Fibroblast of lung (primary cell): ENCODE measurements around the gene ATP2B2. TPM values are rescaled to one million over a fixed set of nuclear protein-coding genes. Genes with fewer than 3 reads are reported as not detected.

Source experiments
- DNase-seq, 2 donors: peaks; one replicate each; pipeline versions ENCODE4 v3.0.0 to v3.0.0-alpha.2; 2010; ENCODE audit warnings: low read depth in 2 of 2
- H2AFZ ChIP-seq: 2 replicates; pipeline ENCODE4 v1.5.1; 2012; ENCODE audit warnings: low read length, control low read depth, inconsistent platforms
- H3K27ac ChIP-seq: 2 replicates; pipeline ENCODE4 v1.5.1; 2011; ENCODE audit warnings: low read length, control low read depth; ENCODE audit not compliant: insufficient read depth
- H3K27me3 ChIP-seq: 2 replicates; pipeline ENCODE4 v1.5.1; 2011; ENCODE audit warnings: mild to moderate bottlenecking, low read length; ENCODE audit not compliant: control insufficient read depth, insufficient read depth
- H3K36me3 ChIP-seq: 2 replicates; pipeline ENCODE4 v1.5.1; 2011; ENCODE audit warnings: low read length; ENCODE audit not compliant: control insufficient read depth, insufficient read depth
- H3K4me1 ChIP-seq: 2 replicates; pipeline ENCODE4 v1.5.1; 2011; ENCODE audit warnings: low read length; ENCODE audit not compliant: control insufficient read depth, insufficient read depth; ENCODE audit errors: extremely low read depth
- H3K4me2 ChIP-seq: 2 replicates; pipeline ENCODE4 v1.5.1; 2011; ENCODE audit warnings: low read length, control low read depth; ENCODE audit not compliant: insufficient read depth; ENCODE audit errors: extremely low read depth
- H3K4me3 ChIP-seq, 4 experiments: fragments of 200-600 bp in 1 of 4; sonication (generic) in 1 of 4; replicated peaks in 1 of 4; 2 replicates each; pipeline ENCODE4 v1.5.1; 2011 to 2016; ENCODE audit warnings: low read length in 4 of 4, low read depth in 3 of 4, mild to moderate bottlenecking in 3 of 4, control low read depth in 2 of 4, inconsistent platforms in 1 of 4, mixed read lengths in 1 of 4; ENCODE audit not compliant: insufficient read depth in 1 of 4; ENCODE audit errors: control extremely low read depth in 1 of 4
- H3K79me2 ChIP-seq: 2 replicates; pipeline ENCODE4 v1.5.1; 2012; ENCODE audit warnings: mild to moderate bottlenecking, low read length, inconsistent platforms; ENCODE audit not compliant: control insufficient read depth, insufficient read depth
- H3K9ac ChIP-seq: 2 replicates; pipeline ENCODE4 v1.5.1; 2011; ENCODE audit warnings: mild to moderate bottlenecking, low read length, control low read depth; ENCODE audit not compliant: insufficient read depth
- H3K9me3 ChIP-seq: 2 replicates; pipeline ENCODE4 v1.5.1; 2012; ENCODE audit warnings: low read depth, low read length; ENCODE audit not compliant: control insufficient read depth, insufficient read depth
- H4K20me1 ChIP-seq: 2 replicates; pipeline ENCODE4 v1.5.1; 2011; ENCODE audit warnings: low read length; ENCODE audit not compliant: control insufficient read depth, insufficient read depth; ENCODE audit errors: extremely low read depth
- EZH2 ChIP-seq: IDR thresholded peaks from 2 replicates; pipeline ENCODE4 v1.5.1; 2012; ENCODE audit warnings: low read length, control low read depth, mild to moderate bottlenecking; ENCODE audit errors: missing control alignments
- polyA plus RNA-seq, 2 donors: library from polyadenylated mRNA; depleted of rRNA in 1 of 2; stranded (reverse) in 1 of 2; unstranded in 1 of 2; fragments of >200 nt; gene quantifications; 2 replicates each; pipeline ENCODE4 v1.2.1, GENCODE V29; 2011 to 2012; ENCODE audit warnings: missing spikeins in 1 of 2
- total RNA-seq: library from RNA; depleted of rRNA; stranded (reverse); fragments of >200 nt; gene quantifications from 2 replicates; pipeline ENCODE4 v1.2.1, GENCODE V29; 2014
- TF ChIP-seq, protein P1 (sequence below), 2 donors: IDR thresholded peaks in 1 of 2; conservative IDR thresholded peaks in 1 of 2; 1 replicate in 1 of 2; 2 replicates in 1 of 2; pipeline ENCODE4 v1.5.1; 2011 to 2012; ENCODE audit warnings: low read length in 2 of 2, control low read depth in 1 of 2, inconsistent platforms in 1 of 2, low read depth in 1 of 2, mild to moderate bottlenecking in 1 of 2

The ATP2B2 gene
- total and polyA plus RNA-seq, 2 donors (not counting 1 experiment from before 2014, with no cell fraction given) = not detected

DNA sequence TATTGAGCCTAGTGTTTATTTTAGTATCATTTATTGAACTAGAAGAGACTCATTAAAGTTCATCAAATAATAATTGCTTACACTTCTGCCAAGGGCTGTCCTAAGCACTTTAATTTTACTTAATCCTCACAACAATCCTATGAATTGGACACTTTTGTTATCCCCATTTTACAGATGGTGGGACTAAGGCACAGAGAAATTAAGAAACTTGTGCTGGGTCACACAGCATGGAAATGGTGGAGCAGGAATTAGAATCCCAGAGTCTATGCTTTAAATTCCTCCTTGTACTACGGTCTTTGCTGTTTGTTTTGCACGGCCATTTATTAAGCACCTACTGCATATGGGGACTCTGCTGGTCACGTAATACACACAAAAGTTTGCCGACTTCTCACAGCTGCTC, 7.9 kb downstream of the ATP2B2 start:
- Histone ChIP-seq H3K79me2 (no peaks in the 10 kb centered on the region), H3K27me3 (no peaks in the 10 kb centered on the region), H3K27ac (no peak overlapping the region), H3K9ac (no peak overlapping the region), H2AFZ (no peak overlapping the region), H3K4me2 (no peak overlapping the region), H3K4me1 (no peaks in the 10 kb centered on the region), H3K9me3 (no peaks in the 10 kb centered on the region), H3K36me3 (no peaks in the 10 kb centered on the region), H4K20me1 (no peaks in the 10 kb centered on the region), H3K4me3 (no peak overlapping the region)
- TF ChIP-seq EZH2 = no peak
- TF ChIP-seq, protein P1, sequence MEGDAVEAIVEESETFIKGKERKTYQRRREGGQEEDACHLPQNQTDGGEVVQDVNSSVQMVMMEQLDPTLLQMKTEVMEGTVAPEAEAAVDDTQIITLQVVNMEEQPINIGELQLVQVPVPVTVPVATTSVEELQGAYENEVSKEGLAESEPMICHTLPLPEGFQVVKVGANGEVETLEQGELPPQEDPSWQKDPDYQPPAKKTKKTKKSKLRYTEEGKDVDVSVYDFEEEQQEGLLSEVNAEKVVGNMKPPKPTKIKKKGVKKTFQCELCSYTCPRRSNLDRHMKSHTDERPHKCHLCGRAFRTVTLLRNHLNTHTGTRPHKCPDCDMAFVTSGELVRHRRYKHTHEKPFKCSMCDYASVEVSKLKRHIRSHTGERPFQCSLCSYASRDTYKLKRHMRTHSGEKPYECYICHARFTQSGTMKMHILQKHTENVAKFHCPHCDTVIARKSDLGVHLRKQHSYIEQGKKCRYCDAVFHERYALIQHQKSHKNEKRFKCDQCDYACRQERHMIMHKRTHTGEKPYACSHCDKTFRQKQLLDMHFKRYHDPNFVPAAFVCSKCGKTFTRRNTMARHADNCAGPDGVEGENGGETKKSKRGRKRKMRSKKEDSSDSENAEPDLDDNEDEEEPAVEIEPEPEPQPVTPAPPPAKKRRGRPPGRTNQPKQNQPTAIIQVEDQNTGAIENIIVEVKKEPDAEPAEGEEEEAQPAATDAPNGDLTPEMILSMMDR (conservative IDR thresholded peaks at IDR 0.05 in 1 of 2, IDR thresholded peaks at IDR 0.05 in 1 of 2; ENCODE audit: low read depth in 1 of 2, low read length in 2 of 2) = no peak
- no peak for DNase-seq

DNA sequence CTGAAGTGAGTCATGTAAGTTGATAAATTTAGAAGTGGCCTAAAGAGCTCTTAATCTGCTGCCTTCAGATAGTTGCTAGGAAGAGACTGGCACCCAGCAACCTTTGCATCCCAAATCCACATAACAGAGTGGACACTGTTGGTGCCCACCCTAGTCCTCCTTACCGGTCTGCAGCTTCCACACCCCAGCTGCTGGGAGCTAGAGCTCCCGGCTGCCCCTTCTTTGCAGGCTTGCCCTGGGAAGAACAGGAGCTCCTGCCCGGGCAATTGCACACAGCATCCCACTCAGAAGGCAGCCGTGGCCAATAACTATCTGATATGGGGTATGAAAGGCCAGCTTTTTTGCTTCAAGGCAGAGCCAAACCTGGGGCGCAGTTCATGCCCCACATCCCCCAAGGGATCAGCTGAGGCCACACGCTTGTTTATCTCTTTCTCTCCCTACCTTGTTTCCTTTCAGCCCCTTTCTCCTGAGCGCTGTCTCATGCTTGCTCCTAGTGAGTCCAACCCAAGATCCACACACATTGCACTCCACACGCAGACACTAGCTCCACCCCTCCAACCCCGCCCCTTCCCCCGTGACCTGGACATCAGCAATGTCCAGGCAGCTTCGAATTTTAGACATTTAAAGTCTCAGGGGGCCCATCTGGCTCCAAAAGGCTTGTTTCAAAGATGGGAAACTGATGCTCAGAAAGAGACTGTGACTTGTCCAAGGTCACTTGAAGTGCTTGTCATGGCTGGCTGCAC, 9.1 kb downstream of the ATP2B2 start:
- Histone ChIP-seq H4K20me1 (no peaks in the 10 kb centered on the region), H3K9me3 (no peaks in the 10 kb centered on the region), H3K4me1 (no peaks in the 10 kb centered on the region), H3K9ac (no peak overlapping the region), H3K4me2 (no peak overlapping the region), H3K27ac (no peak overlapping the region), H3K27me3 (no peaks in the 10 kb centered on the region), H3K79me2 (no peaks in the 10 kb centered on the region), H3K4me3 (no peak overlapping the region), H2AFZ (no peak overlapping the region), H3K36me3 (no peaks in the 10 kb centered on the region)
- no peak for TF ChIP-seq EZH2
- no peak for DNase-seq

DNA sequence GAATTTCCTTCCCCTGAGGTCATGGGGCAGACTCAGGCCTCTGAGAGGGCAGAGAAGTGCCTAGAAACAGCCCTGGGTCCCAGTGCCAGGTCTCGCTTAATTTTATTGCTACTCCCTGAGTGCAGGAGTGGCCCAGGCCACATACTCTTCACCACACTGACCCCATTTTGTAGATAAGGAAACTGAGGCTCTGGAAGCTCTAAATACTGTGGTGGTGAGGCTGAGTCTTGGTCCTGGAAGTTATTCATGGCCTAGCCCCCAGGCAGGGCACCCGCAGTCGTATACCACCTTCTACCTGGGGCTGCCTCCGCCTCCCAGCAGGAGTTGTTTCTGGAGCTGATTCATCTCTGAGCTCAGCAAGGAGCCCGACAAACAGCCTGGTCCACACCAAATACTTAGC, 9.8 kb downstream of the ATP2B2 start:
- H3K4me2 ChIP-seq = no peak overlapping the region
- H3K27me3 ChIP-seq = no peaks in the 10 kb centered on the region
- no peaks in the 10 kb centered on the region for H4K20me1 ChIP-seq
- no peaks in the 10 kb centered on the region for H3K9me3 ChIP-seq
- no peak overlapping the region for H2AFZ ChIP-seq
- H3K4me1 ChIP-seq = no peaks in the 10 kb centered on the region
- H3K36me3 ChIP-seq = no peaks in the 10 kb centered on the region
- no peak overlapping the region for H3K9ac ChIP-seq
- DNase-seq = no peak
- H3K27ac ChIP-seq = no peak overlapping the region
- no peak for TF ChIP-seq EZH2
- TF ChIP-seq, protein P1 (conservative IDR thresholded peaks at IDR 0.05 in 1 of 2, IDR thresholded peaks at IDR 0.05 in 1 of 2; ENCODE audit: low read depth in 1 of 2, low read length in 2 of 2) = no peak
- no peak overlapping the region for H3K4me3 ChIP-seq
- H3K79me2 ChIP-seq = no peaks in the 10 kb centered on the region
